Endodermal cell (in vitro differentiated cells): ENCODE data around the gene PER2. TPM values are rescaled to one million over a fixed set of nuclear protein-coding genes. Genes with fewer than 3 reads are reported as not detected.

Source experiments
- DNase-seq: peaks from one replicate; pipeline ENCODE4 v3.0.0-alpha.2; 2017
- H3K27ac ChIP-seq: 2 replicates; pipeline ENCODE4 v1.5.1; 2013; ENCODE audit warnings: mild to moderate bottlenecking, low read depth, low read length, moderate library complexity
- H3K27me3 ChIP-seq: 2 replicates; pipeline ENCODE4 v1.6.1; 2013; ENCODE audit warnings: mild to moderate bottlenecking, low read length, moderate library complexity; ENCODE audit not compliant: insufficient read depth, control insufficient read depth, poor library complexity, severe bottlenecking
- H3K36me3 ChIP-seq: 2 replicates; pipeline ENCODE4 v1.7.0; 2013; ENCODE audit warnings: mild to moderate bottlenecking, low read length, moderate library complexity; ENCODE audit not compliant: control insufficient read depth, insufficient read depth
- H3K4me1 ChIP-seq: one replicate; pipeline ENCODE4 v1.7.0; 2013; ENCODE audit warnings: low read length; ENCODE audit not compliant: control insufficient read depth, insufficient read depth
- H3K4me3 ChIP-seq: 2 replicates; pipeline ENCODE4 v1.5.1; 2013; ENCODE audit warnings: mild to moderate bottlenecking, low read length, moderate library complexity
- H3K9ac ChIP-seq: 2 replicates; pipeline ENCODE4 v1.6.1; 2013; ENCODE audit warnings: mild to moderate bottlenecking, low read length, moderate library complexity; ENCODE audit not compliant: poor library complexity, severe bottlenecking; ENCODE audit errors: extremely low read depth
- H3K9me3 ChIP-seq: 2 replicates; pipeline ENCODE4 v1.6.1; 2013; ENCODE audit warnings: mild to moderate bottlenecking, low read length, moderate library complexity; ENCODE audit not compliant: control insufficient read depth
- H3K27ac Mint-ChIP-seq: 2 replicates; pipeline ENCODE4 v1.8.0; 2020; ENCODE audit warnings: mixed read lengths
- H3K27me3 Mint-ChIP-seq: 2 replicates; pipeline ENCODE4 v1.8.0; 2021; ENCODE audit warnings: mild to moderate bottlenecking, mixed read lengths; ENCODE audit not compliant: insufficient read depth
- H3K36me3 Mint-ChIP-seq: 2 replicates; pipeline ENCODE4 v1.8.0; 2020; ENCODE audit warnings: low read depth, mixed read lengths
- H3K4me1 Mint-ChIP-seq: 2 replicates; pipeline ENCODE4 v1.8.0; 2020; ENCODE audit warnings: mixed read lengths
- H3K4me3 Mint-ChIP-seq: 2 replicates; pipeline ENCODE4 v1.8.0; 2020; ENCODE audit warnings: mild to moderate bottlenecking, moderate library complexity, mixed read lengths
- H3K9me3 Mint-ChIP-seq: 2 replicates; pipeline ENCODE4 v1.8.0; 2020; ENCODE audit warnings: mild to moderate bottlenecking, mixed read lengths
- CTCF ChIP-seq: fragments of 200-600 bp; sonication (generic); conservative IDR thresholded peaks from 2 replicates; pipeline ENCODE4 v1.5.0; 2021; ENCODE audit warnings: antibody characterized with exemption, mild to moderate bottlenecking
- WGBS, 2 experiments: methylation state at CpG; one replicate each; pipeline versions ENCODE4 v1.1.5 to v1.1.7; 2013; ENCODE audit warnings: missing lambda C conversion rate in 2 of 2, mixed read lengths in 1 of 2; ENCODE audit not compliant: insufficient coverage in 1 of 2, insufficient read length in 1 of 2; 5-methylcytosine and 5-hydroxymethylcytosine counted together
- total RNA-seq, 2 donors: library from RNA; stranded (reverse); fragmentation: NEBNext Ultra II Directional in 1 of 2; extraction: Animal tissue kit (Norgen Biotek cat#: 25700) in 1 of 2; gene quantifications; 2 replicates in 1 of 2; 3 replicates in 1 of 2; pipeline ENCODE4 v1.2.1, GENCODE V29; 2021

The PER2 gene
- total RNA-seq, 2 donors from 2014 or later, result 9.7 to 13.5 TPM

DNA sequence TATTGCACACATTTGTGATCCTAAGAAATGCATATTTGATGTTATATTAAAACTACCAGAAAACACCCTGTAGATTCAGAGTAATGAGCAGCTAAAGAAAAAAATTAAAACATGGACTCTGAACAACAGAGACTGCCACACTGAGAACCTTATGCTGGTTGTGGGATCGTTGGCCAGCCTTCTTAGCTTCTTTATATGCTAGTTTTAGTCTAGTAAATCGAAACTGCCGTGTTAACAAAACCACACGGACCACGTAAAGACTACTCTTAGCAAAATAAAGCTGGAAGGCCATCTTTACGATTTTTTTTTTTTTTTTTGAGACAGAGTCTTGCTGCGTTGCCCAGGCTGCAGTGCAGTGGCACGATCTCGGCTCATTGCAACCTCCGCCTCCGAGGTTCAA lies 22.8 kb downstream of the PER2 start:
- WGBS, 2 experiments, result 94 to 97% methylated on average over 10 to 11 of the region's 11 CpGs
- no peaks in the 10 kb centered on the region for H3K9me3 ChIP-seq
- peaks cover 4% of the 10 kb centered on the region for H3K4me1 Mint-ChIP-seq
- TF ChIP-seq CTCF, result no peak
- no peak overlapping the region for H3K27ac ChIP-seq
- H3K27me3 ChIP-seq, result no peaks in the 10 kb centered on the region
- no peak for DNase-seq
- H3K4me1 ChIP-seq, result no peaks in the 10 kb centered on the region
- no peak overlapping the region for H3K27ac Mint-ChIP-seq
- H3K9me3 Mint-ChIP-seq, result no peaks in the 10 kb centered on the region
- no peak overlapping the region for H3K4me3 Mint-ChIP-seq
- peaks cover 54% of the 10 kb centered on the region for H3K36me3 ChIP-seq
- H3K27me3 Mint-ChIP-seq, result no peaks in the 10 kb centered on the region
- H3K4me3 ChIP-seq, result no peak overlapping the region
- no peak overlapping the region for H3K9ac ChIP-seq
- peaks cover 32% of the 10 kb centered on the region for H3K36me3 Mint-ChIP-seq

DNA sequence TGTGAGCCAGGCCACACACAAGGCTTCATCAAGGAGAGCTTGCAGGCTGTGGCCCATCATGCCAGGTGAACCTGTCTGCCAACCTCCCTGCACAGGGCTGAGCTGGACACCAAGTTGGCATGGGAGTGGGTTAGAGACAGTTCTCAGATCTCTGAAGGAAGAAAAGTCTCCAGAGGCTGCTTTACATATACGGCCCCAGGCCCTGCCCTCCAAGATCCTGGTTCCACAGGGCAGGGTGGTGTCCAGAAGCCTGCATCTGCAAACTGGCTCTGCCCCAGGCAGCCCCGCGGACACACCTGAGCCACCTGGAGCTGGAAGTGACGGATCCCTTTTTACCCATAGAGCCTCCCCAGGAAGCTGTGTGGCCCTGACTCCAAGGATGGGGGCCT lies 24.3 kb downstream of the PER2 start:
- Histone ChIP-seq H3K27ac (no peak overlapping the region), H3K9ac (no peak overlapping the region), H3K36me3 (peaks cover 56% of the 10 kb centered on the region), H3K4me3 (no peak overlapping the region), H3K9me3 (no peaks in the 10 kb centered on the region), H3K27me3 (no peaks in the 10 kb centered on the region), H3K4me1 (no peaks in the 10 kb centered on the region)
- Mint-ChIP-seq H3K9me3 (no peaks in the 10 kb centered on the region), H3K27ac (no peak overlapping the region), H3K36me3 (peaks cover 39% of the 10 kb centered on the region), H3K27me3 (no peaks in the 10 kb centered on the region), H3K4me1 (peaks cover 4% of the 10 kb centered on the region), H3K4me3 (no peak overlapping the region)
- no peak for TF ChIP-seq CTCF
- DNase-seq, result no peak
- 95 to 100% methylated on average over 2 to 4 of the region's 4 CpGs for WGBS, 2 experiments

DNA sequence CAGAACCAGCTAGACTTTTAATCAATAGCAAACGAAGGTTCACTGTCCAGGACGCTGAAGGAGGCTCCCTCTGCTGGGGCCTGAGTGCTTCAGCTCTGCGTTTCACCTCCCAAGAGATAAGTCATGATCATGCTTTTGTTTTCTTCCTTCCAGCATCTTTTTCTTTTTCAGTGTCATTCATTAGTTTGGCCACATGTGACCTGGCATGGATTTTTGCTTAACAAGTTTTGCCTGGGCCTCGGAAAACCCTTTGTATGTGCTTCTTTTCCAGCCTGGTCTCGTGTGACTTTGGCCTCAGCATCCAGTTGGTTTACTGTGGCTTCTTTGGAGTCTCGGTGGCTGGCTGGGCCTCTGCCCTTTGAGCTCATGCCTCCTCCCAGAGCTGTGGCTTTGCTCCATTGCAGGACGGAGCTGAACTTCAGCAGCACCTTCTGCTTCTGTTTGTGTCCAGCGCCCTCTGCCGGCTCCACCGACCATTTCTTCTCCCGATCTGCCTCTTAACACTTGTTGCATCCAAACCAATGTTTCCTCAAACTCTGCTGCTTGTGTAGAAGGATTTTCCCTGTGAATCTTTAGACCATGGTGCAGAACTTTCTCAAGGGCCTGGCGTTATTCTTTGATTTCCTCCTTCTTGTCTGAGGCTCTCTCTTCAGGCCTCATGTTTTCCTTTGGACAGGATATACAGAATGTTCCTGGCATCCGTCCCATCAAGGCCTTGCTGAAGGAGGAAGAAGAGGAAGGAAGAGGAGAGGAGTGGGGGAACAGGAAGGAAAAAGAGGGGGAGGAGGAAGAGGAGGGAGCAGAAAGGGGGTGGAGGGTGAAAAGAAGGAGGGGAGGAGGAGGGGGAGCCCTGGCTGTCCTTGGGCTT lies 25.0 kb downstream of the PER2 start:
- Mint-ChIP-seq H3K36me3 (peaks cover 38% of the 10 kb centered on the region), H3K9me3 (no peaks in the 10 kb centered on the region), H3K27me3 (no peaks in the 10 kb centered on the region), H3K4me3 (no peak overlapping the region), H3K4me1 (peaks cover 4% of the 10 kb centered on the region), H3K27ac (peak overlapping the region; percentile 71)
- Histone ChIP-seq H3K36me3 (peaks cover 53% of the 10 kb centered on the region), H3K4me3 (no peak overlapping the region), H3K9me3 (no peaks in the 10 kb centered on the region), H3K4me1 (no peaks in the 10 kb centered on the region), H3K9ac (no peak overlapping the region), H3K27me3 (no peaks in the 10 kb centered on the region), H3K27ac (no peak overlapping the region)
- peak; percentile 97 for DNase-seq
- TF ChIP-seq CTCF, result peak; percentile 89
- WGBS, 2 experiments, result 35 to 47% methylated on average over 12 to 13 of the region's 13 CpGs
